Uterus (tissue), 2 donors: ENCODE results near the gene TMEM191C.
"Not testable (repeated sequence)": the region's sequence is repeated elsewhere in the genome, so short reads cannot be mapped to it uniquely, and the experiment has no call there.

Experiments
- POLR2A ChIP-seq, 2 donors: fragments of 450-650 bp; IDR thresholded peaks; one replicate each; pipeline ENCODE4 v1.6.1; 2016; ENCODE audit warnings: antibody characterized with exemption in 2 of 2, mild to moderate bottlenecking in 1 of 2, moderate library complexity in 1 of 2
- TF ChIP-seq, protein P1 (sequence below), 4 experiments: fragments of 200-600 bp in 2 of 4; fragments of 450-650 bp in 2 of 4; sonication (generic) in 2 of 4; IDR thresholded peaks; one replicate each; pipeline ENCODE4 v1.5.1; 2016 to 2019; ENCODE audit warnings: antibody characterized with exemption in 4 of 4, mild to moderate bottlenecking in 2 of 4, moderate library complexity in 1 of 4

- TF ChIP-seq POLR2A (IDR thresholded peaks at IDR 0.05): not testable (repeated sequence)
- TF ChIP-seq, protein P1, sequence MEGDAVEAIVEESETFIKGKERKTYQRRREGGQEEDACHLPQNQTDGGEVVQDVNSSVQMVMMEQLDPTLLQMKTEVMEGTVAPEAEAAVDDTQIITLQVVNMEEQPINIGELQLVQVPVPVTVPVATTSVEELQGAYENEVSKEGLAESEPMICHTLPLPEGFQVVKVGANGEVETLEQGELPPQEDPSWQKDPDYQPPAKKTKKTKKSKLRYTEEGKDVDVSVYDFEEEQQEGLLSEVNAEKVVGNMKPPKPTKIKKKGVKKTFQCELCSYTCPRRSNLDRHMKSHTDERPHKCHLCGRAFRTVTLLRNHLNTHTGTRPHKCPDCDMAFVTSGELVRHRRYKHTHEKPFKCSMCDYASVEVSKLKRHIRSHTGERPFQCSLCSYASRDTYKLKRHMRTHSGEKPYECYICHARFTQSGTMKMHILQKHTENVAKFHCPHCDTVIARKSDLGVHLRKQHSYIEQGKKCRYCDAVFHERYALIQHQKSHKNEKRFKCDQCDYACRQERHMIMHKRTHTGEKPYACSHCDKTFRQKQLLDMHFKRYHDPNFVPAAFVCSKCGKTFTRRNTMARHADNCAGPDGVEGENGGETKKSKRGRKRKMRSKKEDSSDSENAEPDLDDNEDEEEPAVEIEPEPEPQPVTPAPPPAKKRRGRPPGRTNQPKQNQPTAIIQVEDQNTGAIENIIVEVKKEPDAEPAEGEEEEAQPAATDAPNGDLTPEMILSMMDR (IDR thresholded peaks at IDR 0.05): not testable (repeated sequence)
These were observed 23.4 kb downstream of the TMEM191C start for GRCh38 chr22:21490556-21490955.
